Islet of Langerhans (tissue), 1 donor: ENCODE data around the gene OR5B21.

Experiments used
- FAIRE-seq: peaks from one replicate; lab custom pipeline; 2011; peaks lifted over from hg19 to GRCh38; lab: Jason Lieb, UNC

Gene OR5B21

DNA sequence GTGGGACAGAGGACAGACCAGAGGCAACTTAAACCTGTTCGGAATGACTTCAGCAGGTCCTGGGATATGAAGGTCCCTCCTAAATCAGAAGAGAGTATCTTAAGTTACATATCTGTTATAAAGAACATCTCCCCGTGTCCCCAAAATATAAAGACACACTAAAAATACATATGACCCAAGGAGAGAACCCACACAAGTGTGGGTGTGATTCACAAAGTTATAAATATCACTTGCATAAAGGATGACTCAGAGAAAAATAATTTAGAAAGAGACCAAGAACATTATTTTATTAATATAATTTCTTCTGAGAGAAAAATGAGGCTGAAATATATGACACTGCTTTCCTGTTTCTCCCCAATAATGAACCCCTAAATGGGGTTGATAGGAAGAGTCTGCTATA is 14.2 kb downstream of the OR5B21 start:
- no peak for FAIRE-seq

DNA sequence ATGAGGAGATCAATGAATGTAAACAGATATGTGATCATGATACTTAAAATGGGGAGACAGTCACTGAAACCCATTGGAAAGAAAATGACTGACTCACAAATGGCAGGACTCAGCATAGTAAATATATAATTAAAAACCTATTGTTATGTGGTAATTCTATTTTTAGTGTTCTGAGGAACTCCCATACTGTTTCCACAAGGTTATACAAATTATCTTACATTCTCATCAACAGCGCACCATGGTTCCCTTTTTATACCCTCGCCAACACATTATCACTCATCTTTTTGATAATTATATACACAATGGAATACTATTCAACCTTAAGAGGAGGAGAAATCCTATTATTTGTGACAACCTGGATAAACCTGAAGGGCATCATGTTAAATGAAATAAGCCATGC is 17.1 kb downstream of the OR5B21 start:
- no peak for FAIRE-seq

DNA sequence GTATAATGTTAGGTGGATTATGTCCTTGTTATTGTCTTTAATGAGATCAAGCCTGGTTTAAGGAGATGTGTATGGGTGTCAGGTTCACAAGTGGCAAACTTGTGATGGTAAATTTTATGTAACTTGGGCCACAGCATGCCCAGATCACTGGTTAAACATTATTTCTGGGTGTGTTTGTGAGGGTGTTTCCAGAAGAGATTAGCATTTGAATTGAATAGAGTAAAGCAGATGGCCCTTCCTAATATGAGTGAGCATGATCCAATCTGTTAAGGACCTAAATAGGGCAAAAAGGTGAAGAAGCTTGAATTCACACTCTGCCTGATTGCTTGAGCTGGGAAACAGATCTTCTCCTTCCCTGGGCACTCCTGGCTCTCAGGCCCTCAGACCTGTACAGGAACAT is 20.7 kb downstream of the OR5B21 start:
- FAIRE-seq, result no peak

DNA sequence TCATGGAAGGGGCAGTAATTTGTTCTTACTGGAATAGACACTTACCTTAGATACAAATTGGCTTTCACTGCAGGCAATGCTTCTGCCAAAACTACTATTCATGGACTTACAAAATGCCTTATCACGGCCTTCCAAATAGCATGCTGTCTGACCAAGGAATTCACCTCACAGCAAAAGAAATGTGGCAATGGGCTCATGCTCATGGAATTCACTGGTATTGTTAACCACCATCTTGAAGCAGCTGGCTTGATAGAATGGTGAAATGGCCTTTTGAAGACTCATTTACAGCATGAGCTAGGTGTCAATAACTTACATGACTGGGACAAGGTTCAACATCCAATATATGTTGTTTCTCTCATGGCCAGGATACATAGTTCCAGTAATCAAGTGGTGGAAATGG is 21.9 kb downstream of the OR5B21 start:
- no peak for FAIRE-seq

DNA sequence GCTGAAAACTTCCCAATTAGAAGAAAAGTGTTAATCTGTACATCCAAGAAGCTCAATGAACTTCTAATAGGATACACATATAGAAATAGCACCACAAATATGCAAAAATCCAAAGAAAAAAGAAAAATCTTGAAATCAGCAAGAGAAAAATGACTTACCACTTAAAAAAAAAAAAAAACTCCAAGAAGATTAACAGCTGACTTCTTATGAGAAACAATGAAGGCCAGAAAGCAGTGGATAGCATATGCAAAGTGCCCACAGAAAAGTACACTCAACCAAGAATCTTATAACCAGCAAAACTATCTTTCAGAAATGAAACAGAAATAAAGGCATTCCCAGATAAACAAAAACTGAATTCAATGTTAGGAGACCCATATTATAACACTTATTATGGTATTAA is 36.0 kb downstream of the OR5B21 start:
- FAIRE-seq, result no peak

DNA sequence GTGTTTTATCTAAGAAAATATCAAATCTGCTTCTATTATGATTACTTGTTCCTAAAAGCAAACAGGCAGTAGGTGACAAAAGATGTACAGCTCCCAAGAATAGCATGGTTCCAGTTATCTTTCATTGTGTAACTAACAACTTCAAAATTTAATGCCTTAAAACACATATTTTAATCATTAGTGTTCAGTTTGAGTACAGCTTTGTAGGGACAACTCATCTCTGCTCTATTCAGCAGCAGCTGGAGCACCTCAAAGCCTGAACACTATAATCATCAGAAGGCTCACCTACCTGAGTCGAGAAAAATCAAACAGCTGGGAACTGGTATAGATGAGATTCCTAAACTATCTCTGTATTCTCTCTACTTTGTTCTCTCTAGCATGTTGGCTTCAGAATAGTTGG is 41.6 kb downstream of the OR5B21 start:
- no peak for FAIRE-seq

DNA sequence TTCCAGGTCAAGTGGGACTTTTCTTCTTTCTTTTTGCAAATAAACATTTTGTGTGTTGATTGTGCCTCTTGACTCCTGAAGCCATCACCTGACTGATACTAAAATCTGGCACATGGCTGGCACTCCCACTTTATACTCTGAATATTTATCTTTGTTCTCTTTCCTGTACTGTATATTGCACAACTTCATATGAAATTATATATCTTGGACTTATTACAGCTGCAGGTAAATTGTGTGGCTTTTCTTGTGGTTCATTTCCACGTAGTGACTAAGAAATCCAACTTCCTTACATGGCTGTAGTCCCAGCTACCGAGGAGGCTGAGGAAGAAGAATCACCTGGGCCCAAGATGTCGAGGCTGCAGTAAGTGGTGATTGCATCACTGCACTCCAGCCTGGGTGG is 42.2 kb downstream of the OR5B21 start:
- no peak for FAIRE-seq
